Measurements from ENCODE around the gene HBG2. TPM values are rescaled to one million over a fixed set of nuclear protein-coding genes. Genes with fewer than 3 reads are reported as not detected.

Gene HBG2
- total and polyA plus RNA-seq, 2 of the 13 experiments (the other 11 are each of a cell fraction or from before 2014, with no cell fraction given) = not detected

DNA sequence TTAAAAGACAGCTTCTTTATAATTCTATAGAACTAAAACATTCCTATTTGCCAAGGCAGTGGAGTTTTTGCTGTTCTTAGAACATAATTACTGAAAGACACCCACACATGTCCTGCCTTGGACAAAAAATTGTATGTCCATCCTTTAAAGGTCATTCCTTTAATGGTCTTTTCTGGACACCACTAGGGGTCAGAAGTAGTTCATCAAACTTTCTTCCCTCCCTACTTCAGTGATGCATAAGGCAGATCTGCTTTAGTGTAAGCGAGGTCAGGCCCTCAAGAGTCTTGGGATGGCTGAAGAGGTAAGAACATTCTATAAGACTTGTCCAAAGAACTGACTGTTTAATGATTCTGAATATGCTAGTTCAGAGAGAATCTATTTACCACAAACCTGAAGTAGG, 49.8 kb downstream of the HBG2 start (continued):
- TF ChIP-seq, protein P1, sequence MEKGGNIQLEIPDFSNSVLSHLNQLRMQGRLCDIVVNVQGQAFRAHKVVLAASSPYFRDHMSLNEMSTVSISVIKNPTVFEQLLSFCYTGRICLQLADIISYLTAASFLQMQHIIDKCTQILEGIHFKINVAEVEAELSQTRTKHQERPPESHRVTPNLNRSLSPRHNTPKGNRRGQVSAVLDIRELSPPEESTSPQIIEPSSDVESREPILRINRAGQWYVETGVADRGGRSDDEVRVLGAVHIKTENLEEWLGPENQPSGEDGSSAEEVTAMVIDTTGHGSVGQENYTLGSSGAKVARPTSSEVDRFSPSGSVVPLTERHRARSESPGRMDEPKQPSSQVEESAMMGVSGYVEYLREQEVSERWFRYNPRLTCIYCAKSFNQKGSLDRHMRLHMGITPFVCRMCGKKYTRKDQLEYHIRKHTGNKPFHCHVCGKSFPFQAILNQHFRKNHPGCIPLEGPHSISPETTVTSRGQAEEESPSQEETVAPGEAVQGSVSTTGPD (CRISPR knock-in tag; IDR thresholded peaks at IDR 0.05) = no peak
- TF ChIP-seq TAF1 (CRISPR knock-in tag; IDR thresholded peaks at IDR 0.05) (no peak), SIX4 (CRISPR knock-in tag; IDR thresholded peaks at IDR 0.05) (no peak)

DNA sequence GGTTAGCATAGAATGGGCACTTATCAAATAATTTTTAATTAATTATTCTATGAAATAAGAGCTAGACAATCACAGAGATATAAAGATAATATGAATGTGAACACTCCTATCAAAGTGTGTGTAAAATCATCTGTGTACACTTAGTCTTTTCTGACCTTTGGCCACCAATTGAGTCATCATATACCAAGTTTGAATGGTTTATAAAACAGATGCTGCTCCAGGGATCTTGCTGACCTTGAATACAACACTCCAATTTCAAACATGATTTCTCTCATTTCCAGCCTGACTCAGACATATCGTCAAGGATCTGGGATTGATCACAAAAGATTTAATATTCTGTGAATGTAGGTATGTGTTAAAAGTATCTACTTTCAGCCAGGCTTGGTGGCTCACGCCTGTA, 51.2 kb downstream of the HBG2 start:
- in situ Hi-C loops (cut with HindIII; ENCODE audit: extremely low pct_ligation_motif_present, low pct_unique_long_range_greater_than_20kb) = loop anchor here (5.0 kb wide), 1 partner anchor 179 kb away; the partner anchor contains the start of gene OR51M1
- intact Hi-C loops (cut with micrococcal nuclease; ENCODE audit: unreplicated experiment) = no loop called here
- no peaks in the 10 kb centered on the region for H3K79me2 ChIP-seq (ENCODE audit: insufficient read depth, low read length)

More for the DNA sequence above, 51.2 kb downstream of the HBG2 start:
- DNase-seq (ENCODE audit: low spot score) (no peak), ATAC-seq (no peak), FAIRE-seq (no peak)
- Histone ChIP-seq H3K27ac (ENCODE audit: extremely low read length, insufficient read depth, low read length) (no peak overlapping the region), H3K36me3 (replicated peaks in 1 of 2; ENCODE audit: control insufficient read depth in 1 of 2, insufficient read depth in 2 of 2, low read length in 2 of 2) (no peaks in the 10 kb centered on the region), H3K4me1 (ENCODE audit: insufficient read depth, low read length) (no peaks in the 10 kb centered on the region), H3K9ac (ENCODE audit: insufficient read depth, low read depth, low read length) (no peak overlapping the region), H3K9me3 (ENCODE audit: low read length) (no peaks in the 10 kb centered on the region), H3K27me3 (ENCODE audit: control insufficient read depth in 1 of 2, insufficient read depth in 2 of 2, low read length in 2 of 2) (no peaks in the 10 kb centered on the region; a peak in 1 of 5 replicates), H3K4me2 (ENCODE audit: low read depth, low read length) (no peak overlapping the region), H2AFZ (ENCODE audit: low read length) (no peak overlapping the region), H4K20me1 (ENCODE audit: insufficient read depth, low read length) (no peaks in the 10 kb centered on the region), H3K4me3 (replicated peaks in 1 of 3; ENCODE audit: insufficient read depth in 1 of 3, low read depth in 2 of 3, low read length in 3 of 3) (no peak overlapping the region)
- no peak for TF ChIP-seq ZSCAN22 (CRISPR knock-in tag; IDR thresholded peaks at IDR 0.05)
- no peak for TF ChIP-seq SRSF9 (IDR thresholded peaks at IDR 0.05; ENCODE audit: borderline replicate concordance, insufficient read depth, low read depth, low read length, poor library complexity, severe bottlenecking)
- no peak for TF ChIP-seq TCF7 (IDR thresholded peaks at IDR 0.05; ENCODE audit: low read depth)
- no peak for TF ChIP-seq PHF5A (CRISPR knock-in tag; IDR thresholded peaks at IDR 0.05; ENCODE audit: low read depth, unreplicated experiment)
- TF ChIP-seq NFIC (IDR thresholded peaks at IDR 0.05; ENCODE audit: low read length) = no peak
- no peak for TF ChIP-seq NFYB (CRISPR knock-in tag; IDR thresholded peaks at IDR 0.05)
- TF ChIP-seq, protein P2, sequence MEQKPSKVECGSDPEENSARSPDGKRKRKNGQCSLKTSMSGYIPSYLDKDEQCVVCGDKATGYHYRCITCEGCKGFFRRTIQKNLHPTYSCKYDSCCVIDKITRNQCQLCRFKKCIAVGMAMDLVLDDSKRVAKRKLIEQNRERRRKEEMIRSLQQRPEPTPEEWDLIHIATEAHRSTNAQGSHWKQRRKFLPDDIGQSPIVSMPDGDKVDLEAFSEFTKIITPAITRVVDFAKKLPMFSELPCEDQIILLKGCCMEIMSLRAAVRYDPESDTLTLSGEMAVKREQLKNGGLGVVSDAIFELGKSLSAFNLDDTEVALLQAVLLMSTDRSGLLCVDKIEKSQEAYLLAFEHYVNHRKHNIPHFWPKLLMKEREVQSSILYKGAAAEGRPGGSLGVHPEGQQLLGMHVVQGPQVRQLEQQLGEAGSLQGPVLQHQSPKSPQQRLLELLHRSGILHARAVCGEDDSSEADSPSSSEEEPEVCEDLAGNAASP (CRISPR knock-in tag; IDR thresholded peaks at IDR 0.05; ENCODE audit: borderline replicate concordance) = no peak
- no peak for TF ChIP-seq ZNF234 (CRISPR knock-in tag; conservative IDR thresholded peaks at IDR 0.05)
- TF ChIP-seq HDAC1 (CRISPR knock-in tag; IDR thresholded peaks at IDR 0.05) = no peak
- no peak for TF ChIP-seq TCF7L2 (IDR thresholded peaks at IDR 0.05; ENCODE audit: low read depth, low read length)
- no peak for TF ChIP-seq FOXK1 (CRISPR knock-in tag; IDR thresholded peaks at IDR 0.05; ENCODE audit: borderline replicate concordance, low read depth)
- no peak for TF ChIP-seq ZNF839 (CRISPR knock-in tag; IDR thresholded peaks at IDR 0.05; ENCODE audit: borderline replicate concordance)
- ChIA-PET CTCF (ENCODE audit: low intra/inter-chr PET ratio, low total read pairs) (interaction anchor here (2.9 kb wide), 1 partner anchor 177 kb away, joined by 21 read pairs; no protein-coding TSS in a partner anchor), POLR2A (no interaction called here)
- 0% methylated on average over 2 of the region's 2 CpGs for WGBS (ENCODE audit: low lambda C conversion rate)
- BruUV-seq (replicated peaks) = no TSS peak
